GM15510 (cell line): ENCODE measurements around the gene FGD2.

Experiments used
- POLR2A ChIP-seq: IDR thresholded peaks from 3 replicates; pipeline ENCODE4 v1.6.1; 2011; ENCODE audit warnings: borderline replicate concordance; ENCODE audit not compliant: insufficient read length; ENCODE audit errors: extremely low read depth

Gene FGD2

GRCh38 chr6:37068356-37069270 is 63.2 kb downstream of the FGD2 start:
- no peak for TF ChIP-seq POLR2A

GRCh38 chr6:37069639-37070038 is 64.2 kb downstream of the FGD2 start:
- no peak for TF ChIP-seq POLR2A

GRCh38 chr6:37072526-37072925 is 67.1 kb downstream of the FGD2 start:
- TF ChIP-seq POLR2A: no peak

GRCh38 chr6:37074053-37074827 is 68.8 kb downstream of the FGD2 start:
- no peak for TF ChIP-seq POLR2A

- TF ChIP-seq POLR2A: no peak
Observed at GRCh38 chr6:37077191-37077904, 71.9 kb downstream of the FGD2 start.

GRCh38 chr6:37077905-37078296 is 72.4 kb downstream of the FGD2 start:
- TF ChIP-seq POLR2A: no peak
